GM21723 (cell line): ENCODE results near the gene S100P.
"Not testable (repeated sequence)": the region's sequence is repeated elsewhere in the genome, so short reads cannot be mapped to it uniquely, and the experiment has no call there.

Experiments
- ATAC-seq: cut with Tn5 transposase; IDR thresholded peaks from one replicate; pipeline ENCODE4 v1.9.1; 2021; ENCODE audit warnings: mild to moderate bottlenecking, moderate library complexity; ENCODE audit not compliant: unreplicated experiment

S100P gene

GRCh38 chr4:6693231-6694176 is at the start of gene S100P:
Gene S100P (plus strand): TSS chr4:6693878. CDS start chr4:6693933, 55 bp downstream.
- ATAC-seq = no peak

DNA sequence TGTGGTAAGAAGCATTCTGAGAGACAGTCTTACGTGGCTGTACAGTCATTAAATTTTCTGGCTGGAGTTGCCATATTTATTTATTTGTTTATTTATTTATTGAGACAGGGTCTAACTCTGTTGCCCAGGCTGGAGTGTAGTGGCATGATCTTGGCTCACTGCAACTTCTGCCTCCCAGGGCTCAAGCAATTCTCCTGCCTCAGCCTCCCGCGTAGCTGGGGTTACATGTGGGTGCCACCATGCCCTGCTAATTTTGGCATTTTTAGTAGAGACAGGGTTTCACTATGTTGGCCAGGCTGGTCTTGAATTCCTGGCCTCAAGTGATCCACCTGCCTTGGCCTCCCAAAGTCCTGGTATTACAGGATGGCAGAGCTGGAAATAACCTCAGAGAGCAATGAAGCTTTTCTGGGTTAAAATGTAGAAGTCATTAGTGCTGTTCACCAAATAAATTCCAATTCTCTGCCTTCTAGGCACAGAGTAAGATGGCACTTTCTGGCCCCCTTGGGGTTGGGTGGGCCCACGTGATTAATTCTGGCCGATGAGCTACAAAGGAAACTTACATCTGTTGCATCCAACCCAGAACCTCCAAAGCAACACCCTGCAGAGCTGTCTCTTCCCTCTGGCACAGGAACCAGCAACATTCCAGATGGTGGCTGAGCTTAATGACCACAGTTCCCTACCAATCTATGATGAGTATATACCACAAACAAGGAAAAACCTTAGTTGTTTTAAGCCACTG is 48.7 kb upstream of the S100P start:
- ATAC-seq = no peak

GRCh38 chr4:6647169-6647568 is 46.5 kb upstream of the S100P start:
- ATAC-seq = no peak

DNA sequence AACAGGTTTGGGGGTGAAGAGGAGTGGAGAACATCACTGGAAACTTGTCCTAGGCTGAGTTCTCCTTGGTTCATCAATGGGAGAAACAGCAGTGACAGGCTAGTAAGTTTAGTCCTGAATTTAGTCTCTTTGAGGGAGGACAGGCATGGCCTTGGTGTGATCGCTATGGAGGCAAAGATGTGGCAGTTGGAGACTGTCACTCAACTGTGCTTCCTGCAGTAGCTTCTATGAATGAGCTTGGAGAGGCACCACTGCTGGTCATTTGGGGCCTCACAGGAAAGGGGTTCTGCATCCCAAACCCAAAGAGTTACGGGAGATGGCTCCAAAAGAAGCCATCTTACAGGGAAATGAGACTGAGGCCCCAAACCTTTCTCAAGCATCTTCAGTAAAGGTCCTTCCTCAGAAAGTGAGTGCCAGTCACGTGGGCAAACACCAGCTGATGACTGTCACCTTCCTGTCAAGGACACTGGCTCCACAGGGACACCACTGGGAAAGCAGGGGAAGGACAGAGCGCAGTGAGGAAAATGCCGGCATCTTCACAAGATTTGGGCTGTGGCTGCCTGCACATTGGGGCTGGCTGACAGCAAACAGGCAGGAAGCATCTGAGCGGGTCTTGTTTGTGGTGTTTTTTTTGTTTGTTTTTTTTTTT is 46.0 kb upstream of the S100P start:
- ATAC-seq = no peak

GRCh38 chr4:6649216-6649615 is 44.5 kb upstream of the S100P start:
- ATAC-seq = no peak

DNA sequence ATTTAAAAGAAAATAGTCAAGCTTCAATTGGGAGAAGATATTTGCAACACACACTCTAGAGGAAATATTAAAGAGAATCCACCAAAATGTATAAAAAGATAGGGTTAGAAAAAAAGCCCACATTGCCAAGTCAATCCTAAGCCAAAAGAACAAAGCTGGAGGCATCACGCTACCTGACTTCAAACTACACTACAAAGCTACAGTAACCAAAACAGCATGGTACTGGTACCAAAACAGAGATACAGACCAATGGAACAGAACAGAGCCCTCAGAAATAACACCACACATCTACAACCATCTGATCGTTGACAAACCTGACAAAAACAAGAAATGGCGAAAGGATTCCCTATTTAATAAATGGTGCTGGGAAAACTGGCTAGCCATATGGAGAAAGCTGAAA is 39.5 kb upstream of the S100P start:
- not testable (repeated sequence) for ATAC-seq

- not testable (repeated sequence) for ATAC-seq
Observed at GRCh38 chr4:6655291-6655690, 38.4 kb upstream of the S100P start.

DNA sequence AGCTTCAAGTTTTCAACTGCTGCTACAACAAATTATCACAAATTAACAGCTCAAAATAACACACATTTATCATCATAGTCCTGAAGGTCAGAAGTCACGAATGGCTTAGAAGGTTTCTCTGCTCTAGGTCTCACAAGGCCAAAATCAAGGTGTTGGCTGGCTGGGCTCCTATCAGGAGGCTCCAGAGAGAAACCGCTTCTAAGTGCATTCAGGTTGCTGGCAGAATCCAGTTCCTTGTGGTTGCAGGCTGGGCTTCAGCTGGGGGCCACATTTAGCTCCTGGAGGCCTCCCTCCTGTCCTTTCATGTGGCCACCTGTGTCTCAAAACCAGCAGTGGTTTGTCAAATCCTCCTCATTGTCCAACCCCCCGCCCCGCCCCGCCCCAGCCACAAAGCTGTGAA is 37.8 kb upstream of the S100P start:
- no peak for ATAC-seq

DNA sequence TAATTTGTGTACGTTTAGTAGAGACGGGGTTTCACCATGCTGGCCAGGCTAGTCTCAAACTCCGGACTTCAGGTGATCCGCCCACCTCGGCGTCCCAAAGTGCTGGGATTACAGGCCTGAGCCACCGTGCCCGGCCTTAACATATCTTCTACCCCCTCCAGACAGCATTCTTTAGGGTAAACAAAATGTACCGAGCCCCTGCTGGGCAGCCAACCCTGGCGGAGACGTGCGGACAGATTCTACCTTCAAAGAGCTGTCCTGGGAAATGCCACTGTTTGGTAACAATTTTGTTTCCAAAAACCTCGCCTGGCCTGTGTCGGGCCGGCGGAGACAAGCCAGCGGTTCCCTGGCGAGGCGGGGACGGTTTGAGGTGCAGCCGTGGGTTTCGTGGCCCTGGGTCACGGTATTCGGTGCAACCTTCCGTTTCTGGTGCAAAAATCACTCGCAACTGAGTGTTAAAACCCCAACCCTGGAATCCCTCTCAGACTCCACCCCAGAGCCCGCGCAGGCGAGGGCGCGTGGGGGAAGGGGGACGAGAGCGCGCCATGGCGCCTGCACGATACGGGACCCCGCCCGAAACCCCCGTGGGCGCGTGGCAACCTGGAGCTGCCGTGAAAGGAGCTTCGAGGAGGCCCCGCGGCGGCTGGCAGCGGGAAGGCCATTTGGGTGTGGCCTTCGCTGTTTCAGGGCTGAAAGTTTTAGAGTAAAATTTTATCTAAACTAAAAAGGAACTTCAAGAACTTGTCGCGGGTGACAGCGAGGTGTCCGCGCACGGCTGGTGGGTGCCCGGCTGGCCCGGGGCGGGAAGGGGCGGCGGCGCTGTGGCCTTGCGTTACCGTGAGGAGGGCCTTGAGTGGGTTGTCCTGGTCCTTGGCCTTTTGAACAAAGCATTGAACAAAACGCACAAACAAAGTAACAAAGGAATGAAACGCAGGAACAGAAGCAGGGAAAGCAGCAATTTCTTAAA is 36.2 kb upstream of the S100P start:
- ATAC-seq = no peak

- ATAC-seq = no peak
Observed at GRCh38 chr4:6658209-6658595, 35.5 kb upstream of the S100P start.

DNA sequence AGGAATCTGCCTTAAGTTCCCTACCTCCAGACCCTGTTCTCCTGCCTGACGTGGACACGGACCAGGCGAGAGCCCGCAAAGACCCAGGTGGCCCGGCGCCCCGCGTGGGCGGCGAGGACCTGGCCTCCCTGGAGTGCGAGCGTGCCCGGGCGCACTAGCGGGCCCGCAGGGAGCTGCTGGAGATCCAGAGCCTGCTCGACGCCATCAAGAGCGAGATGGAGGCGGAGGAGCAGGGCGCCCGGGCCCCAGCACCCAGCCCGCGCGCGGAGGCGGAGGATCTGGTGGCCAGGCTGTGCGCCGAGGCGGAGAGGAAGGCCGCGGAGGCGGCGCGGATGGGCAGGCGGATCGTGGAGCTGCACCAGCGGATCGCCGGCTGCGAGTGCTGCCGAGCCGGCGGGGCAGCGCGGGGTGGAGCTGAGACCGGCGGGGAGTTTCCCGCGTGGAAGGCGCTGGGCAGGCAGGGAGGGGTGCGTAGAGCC is 35.0 kb upstream of the S100P start:
- ATAC-seq = no peak

- ATAC-seq = no peak
Observed at GRCh38 chr4:6659897-6660296, 33.8 kb upstream of the S100P start.

GRCh38 chr4:6660430-6660829 is 33.2 kb upstream of the S100P start:
- ATAC-seq = no peak

GRCh38 chr4:6662591-6662990 is 31.1 kb upstream of the S100P start:
- no peak for ATAC-seq

GRCh38 chr4:6663596-6664393 is 29.9 kb upstream of the S100P start:
- no peak for ATAC-seq

DNA sequence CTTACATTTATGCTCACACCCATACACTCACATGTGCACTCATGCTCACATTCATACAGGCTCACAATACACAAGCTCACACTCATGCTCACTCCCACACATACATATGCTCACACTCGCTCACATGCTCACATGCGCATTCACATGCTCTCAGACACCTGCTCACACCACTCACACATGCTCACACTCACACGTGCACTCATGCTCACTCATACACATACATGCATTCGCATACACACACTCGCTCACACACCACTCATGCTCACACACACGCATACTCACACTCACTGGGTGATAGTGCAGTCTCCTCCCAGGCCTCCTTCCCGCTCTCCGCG is 28.4 kb upstream of the S100P start:
- no peak for ATAC-seq

DNA sequence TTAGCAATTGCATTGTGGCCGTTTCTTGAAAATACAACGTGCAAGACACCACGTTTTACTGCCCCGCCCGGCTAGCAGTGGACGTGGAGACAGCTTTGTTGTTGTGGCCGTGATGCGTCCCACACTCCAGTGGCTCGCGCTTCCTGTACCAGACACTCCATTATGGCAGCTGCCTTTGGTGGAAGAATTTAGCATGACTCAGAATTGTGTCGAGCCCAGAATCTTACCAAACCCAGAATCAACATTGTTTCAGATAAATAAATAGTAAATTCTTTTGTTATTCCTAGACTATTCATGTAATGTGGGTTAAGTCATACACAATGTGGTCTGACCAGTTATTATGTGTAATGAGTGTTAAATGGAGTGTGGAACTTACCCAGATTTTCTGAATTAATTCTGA is 25.3 kb upstream of the S100P start:
- ATAC-seq = no peak

GRCh38 chr4:6671648-6672047 is 22.0 kb upstream of the S100P start:
- no peak for ATAC-seq

DNA sequence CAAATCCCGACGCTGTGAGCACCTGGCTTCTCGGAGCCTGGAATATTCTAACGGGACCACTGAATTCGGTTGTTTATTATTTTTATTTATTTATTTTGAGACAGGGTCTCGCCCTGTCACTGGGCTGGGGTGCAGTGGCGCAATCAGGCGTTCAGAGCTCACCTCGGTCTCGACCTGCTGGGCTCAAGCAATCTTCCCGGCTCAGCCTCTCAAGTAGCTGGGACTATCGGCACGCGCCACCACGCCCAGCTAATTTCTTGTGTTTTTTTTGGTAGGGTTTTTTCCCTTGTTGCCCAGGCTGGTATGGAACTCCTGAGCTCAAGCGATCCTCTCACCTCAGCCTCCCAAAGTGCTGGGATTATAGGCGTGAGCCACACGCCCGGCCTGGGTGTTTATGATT is 21.5 kb upstream of the S100P start:
- ATAC-seq = no peak
